Skeletal muscle tissue (tissue), 4 donors: ENCODE measurements around the gene RGPD3. TPM values are rescaled to one million over a fixed set of nuclear protein-coding genes. Genes with fewer than 3 reads are reported as not detected.
"Not testable (repeated sequence)": the region's sequence is repeated elsewhere in the genome, so short reads cannot be mapped to it uniquely, and the experiment has no call there.

Source experiments
- H3K27ac ChIP-seq: one replicate; pipeline ENCODE4 v1.7.0; 2013; ENCODE audit warnings: mild to moderate bottlenecking, low read depth, low read length, inconsistent platforms
- H3K27me3 ChIP-seq, 3 donors: one replicate each; pipeline ENCODE4 v1.7.0; 2013; ENCODE audit warnings: low read length in 3 of 3; ENCODE audit not compliant: control insufficient read depth in 3 of 3, insufficient read depth in 3 of 3
- H3K36me3 ChIP-seq, 3 donors: one replicate each; pipeline ENCODE4 v1.7.0; 2013; ENCODE audit warnings: low read length in 3 of 3; ENCODE audit not compliant: control insufficient read depth in 3 of 3, insufficient read depth in 3 of 3
- H3K4me1 ChIP-seq, 3 donors: one replicate each; pipeline ENCODE4 v1.7.0; 2013; ENCODE audit warnings: low read length in 3 of 3, mild to moderate bottlenecking in 3 of 3; ENCODE audit not compliant: control insufficient read depth in 3 of 3, insufficient read depth in 3 of 3
- H3K4me3 ChIP-seq, 3 donors: one replicate each; pipeline ENCODE4 v1.7.0; 2013; ENCODE audit warnings: low read length in 3 of 3
- H3K9ac ChIP-seq, 3 donors: one replicate each; pipeline ENCODE4 v1.7.0; 2013; ENCODE audit warnings: low read length in 3 of 3, mild to moderate bottlenecking in 3 of 3, moderate library complexity in 2 of 3, low read depth in 1 of 3
- H3K9me3 ChIP-seq, 3 donors: one replicate each; pipeline ENCODE4 v1.7.0; 2013; ENCODE audit warnings: low read length in 3 of 3; ENCODE audit not compliant: control insufficient read depth in 3 of 3
- total RNA-seq: library from RNA; depleted of rRNA; stranded (reverse); fragments of >200 nt; gene quantifications from one replicate; pipeline ENCODE4 v1.2.3, GENCODE V29; 2014
- donor health status: Osteomylitis.

The RGPD3 gene
- total RNA-seq, 1 donor from 2014 or later = 0.52 TPM

DNA sequence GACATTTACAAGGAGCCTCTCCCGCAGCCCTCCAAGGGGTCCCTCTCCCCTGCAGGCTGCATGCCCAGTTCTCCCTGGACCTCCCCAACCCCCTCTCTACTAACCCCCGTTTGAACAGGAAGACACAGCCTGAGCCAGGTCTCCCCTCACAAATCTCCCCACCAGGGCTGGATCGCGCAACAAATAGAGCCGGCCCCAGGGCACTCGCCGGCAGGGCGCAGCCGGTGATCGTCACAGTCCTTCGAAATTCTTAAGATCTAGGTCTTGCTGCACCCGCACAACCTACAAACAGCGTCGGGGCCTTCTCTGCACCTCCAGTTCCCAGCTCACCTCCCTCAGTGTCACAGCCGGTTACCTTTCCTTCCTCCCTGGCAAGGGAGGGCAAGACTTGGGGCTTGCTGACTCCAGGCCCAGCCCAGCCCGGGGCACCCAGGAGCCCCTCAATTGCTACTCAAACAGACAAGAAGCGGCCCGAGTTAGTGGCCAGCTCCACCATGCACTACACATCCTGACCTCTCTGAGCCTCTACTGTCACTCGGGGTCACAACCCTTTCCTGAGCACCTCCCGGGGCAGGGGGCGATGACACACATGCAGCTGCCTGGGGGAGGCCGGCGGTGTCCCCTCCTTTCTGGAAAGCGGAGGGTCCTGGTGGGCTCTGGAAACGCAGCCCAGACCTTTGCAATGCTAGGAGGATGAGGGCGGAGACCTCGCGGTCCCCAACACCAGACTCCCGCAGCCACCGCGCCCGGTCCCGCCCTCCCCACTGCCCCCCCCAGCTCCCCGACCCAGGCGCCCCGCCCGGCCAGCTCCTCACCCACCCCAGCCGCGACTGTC lies 18.6 kb upstream of the RGPD3 start, which contains the start of gene CD8B2:
CD8B2 (plus strand) TSS at position 814 of the 835 bp plus-strand sequence. CDS start 63 bp downstream, outside the sequence.
- H3K4me3 ChIP-seq, H3K4me1 ChIP-seq, H3K9ac ChIP-seq, H3K27ac ChIP-seq, H3K27me3 ChIP-seq, H3K36me3 ChIP-seq, H3K9me3 ChIP-seq: not testable (repeated sequence)

- not testable (repeated sequence) for H3K36me3 ChIP-seq, H3K9ac ChIP-seq, H3K27me3 ChIP-seq, H3K4me3 ChIP-seq, H3K27ac ChIP-seq, H3K4me1 ChIP-seq, H3K9me3 ChIP-seq
These were observed 11.3 kb upstream of the RGPD3 start for GRCh38 chr2:106479563-106479962.

- not testable (repeated sequence) for H3K27ac ChIP-seq, H3K4me1 ChIP-seq, H3K36me3 ChIP-seq, H3K9ac ChIP-seq, H3K4me3 ChIP-seq, H3K27me3 ChIP-seq, H3K9me3 ChIP-seq
These were observed 9.4 kb upstream of the RGPD3 start for GRCh38 chr2:106477647-106478046.

DNA sequence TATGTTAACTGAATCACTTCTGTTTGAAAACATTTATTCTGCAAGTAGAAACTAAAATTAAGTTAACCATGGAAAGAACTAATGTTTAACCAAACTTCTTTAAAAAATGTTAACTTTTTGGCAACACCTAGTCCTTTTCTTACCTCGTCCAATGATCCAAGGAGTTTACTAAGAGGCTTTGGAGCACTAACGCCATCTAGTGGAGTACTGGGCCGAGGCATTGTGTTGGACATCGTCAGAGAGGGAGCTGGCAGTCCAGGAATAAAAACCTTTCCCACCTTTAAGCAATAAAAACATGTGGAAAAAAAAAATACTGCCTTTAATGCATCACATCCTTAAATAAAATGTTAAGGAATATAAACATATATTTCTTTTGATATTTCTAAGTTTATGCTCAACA lies 2.4 kb upstream of the RGPD3 start:
- H3K27ac ChIP-seq, H3K4me3 ChIP-seq, H3K4me1 ChIP-seq, H3K9ac ChIP-seq, H3K27me3 ChIP-seq, H3K36me3 ChIP-seq, H3K9me3 ChIP-seq: not testable (repeated sequence)

DNA sequence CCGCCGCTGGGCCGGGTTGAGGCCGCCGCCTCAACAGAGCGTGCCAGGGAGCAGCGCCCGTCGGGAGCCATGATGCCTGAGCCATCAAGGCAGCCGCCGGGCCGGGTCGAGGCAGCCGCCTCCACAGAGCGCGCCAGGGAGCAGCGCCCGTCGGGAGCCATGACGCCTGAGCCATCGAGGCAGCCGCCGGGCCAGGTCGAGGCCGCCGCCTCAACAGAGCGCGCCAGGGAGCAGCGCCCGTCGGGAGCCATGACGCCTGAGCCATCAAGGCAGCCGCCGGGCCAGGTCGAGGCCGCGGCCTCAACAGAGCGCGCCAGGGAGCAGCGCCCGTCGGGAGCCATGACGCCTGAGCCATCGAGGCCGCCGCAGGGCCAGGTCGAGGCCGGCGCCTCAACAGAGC lies 697 bp downstream of the RGPD3 start:
- not testable (repeated sequence) for H3K4me1 ChIP-seq, H3K36me3 ChIP-seq, H3K9ac ChIP-seq, H3K27ac ChIP-seq, H3K27me3 ChIP-seq, H3K9me3 ChIP-seq, H3K4me3 ChIP-seq

- H3K4me3 ChIP-seq, H3K4me1 ChIP-seq, H3K36me3 ChIP-seq, H3K27me3 ChIP-seq, H3K9me3 ChIP-seq, H3K9ac ChIP-seq, H3K27ac ChIP-seq: not testable (repeated sequence)
These were observed 6.3 kb downstream of the RGPD3 start for GRCh38 chr2:106461882-106462281.

DNA sequence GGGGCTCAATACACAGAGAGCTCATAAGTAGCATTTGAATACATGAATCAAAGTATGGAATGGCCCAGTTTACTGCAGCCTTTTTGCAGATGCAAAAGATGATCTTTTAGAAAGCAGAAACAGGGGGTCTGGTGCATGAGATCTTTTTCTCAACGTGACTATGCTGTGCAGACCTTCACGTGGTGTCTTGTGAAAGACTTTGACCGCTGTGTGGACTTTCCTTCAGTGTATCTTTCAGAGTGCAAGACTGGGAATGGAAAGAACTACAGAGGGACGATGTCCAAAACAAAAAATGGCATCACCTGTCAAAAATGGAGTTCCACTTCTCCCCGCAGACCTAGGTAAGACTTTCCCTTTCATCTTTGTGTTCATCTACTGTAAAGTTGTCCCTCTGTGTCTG lies 77.5 kb downstream of the RGPD3 start:
- not testable (repeated sequence) for H3K4me3 ChIP-seq, H3K9ac ChIP-seq, H3K4me1 ChIP-seq, H3K27ac ChIP-seq, H3K27me3 ChIP-seq, H3K36me3 ChIP-seq, H3K9me3 ChIP-seq

GRCh38 chr2:106388814-106389410 lies 79.3 kb downstream of the RGPD3 start:
- H3K4me1 ChIP-seq, H3K4me3 ChIP-seq, H3K27me3 ChIP-seq, H3K9me3 ChIP-seq, H3K9ac ChIP-seq, H3K36me3 ChIP-seq, H3K27ac ChIP-seq: not testable (repeated sequence)

DNA sequence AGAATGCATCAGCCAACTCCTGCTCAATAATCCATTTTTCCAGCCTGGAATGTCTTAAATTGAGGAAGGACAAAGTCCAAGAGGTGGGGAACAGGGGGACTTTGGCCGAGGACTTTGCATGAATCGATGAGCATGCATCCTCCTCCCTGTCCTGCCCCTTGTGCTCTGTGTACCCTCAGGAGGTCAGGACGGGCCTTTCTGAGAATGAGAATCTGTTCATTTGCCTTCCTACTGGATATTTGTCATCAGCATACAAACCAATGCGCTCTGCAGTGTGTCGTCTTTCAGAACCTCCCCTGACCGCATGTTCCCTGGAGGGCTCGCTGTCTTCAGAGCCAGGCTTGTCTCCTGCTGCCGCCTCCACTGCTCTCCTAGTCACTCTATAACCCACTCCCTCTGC lies 83.7 kb downstream of the RGPD3 start:
- H3K27ac ChIP-seq, H3K9ac ChIP-seq, H3K4me1 ChIP-seq, H3K36me3 ChIP-seq, H3K9me3 ChIP-seq, H3K4me3 ChIP-seq, H3K27me3 ChIP-seq: not testable (repeated sequence)

DNA sequence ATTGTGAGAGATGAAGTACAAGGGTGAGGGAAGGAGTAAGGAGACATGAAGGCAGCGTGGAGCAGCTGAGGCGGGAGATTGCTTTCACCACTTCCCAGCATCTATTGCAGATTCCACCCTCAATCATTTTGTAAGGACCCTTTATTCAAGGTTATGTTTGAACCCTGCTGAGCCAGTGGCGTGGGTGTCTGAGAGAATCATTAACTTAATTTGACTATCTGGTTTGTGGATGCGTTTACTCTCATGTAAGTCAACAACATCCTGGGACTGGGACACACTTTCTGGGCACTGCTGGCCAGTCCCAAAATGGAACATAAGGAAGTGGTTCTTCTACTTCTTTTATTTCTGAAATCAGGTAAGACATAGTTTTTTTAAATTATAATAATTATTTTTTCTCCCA lies 86.3 kb downstream of the RGPD3 start:
- not testable (repeated sequence) for H3K27me3 ChIP-seq, H3K27ac ChIP-seq, H3K36me3 ChIP-seq

More for the DNA sequence above, 86.3 kb downstream of the RGPD3 start:
- H3K4me3 ChIP-seq, H3K4me1 ChIP-seq, H3K9me3 ChIP-seq, H3K9ac ChIP-seq: not testable (repeated sequence)
